ENCODE measurements around the gene CLTA. TPM values are rescaled to one million over a fixed set of nuclear protein-coding genes. Genes with fewer than 3 reads are reported as not detected.

CLTA gene
- polyA plus RNA-seq, 1 donor from 2014 or later: 420 TPM

DNA sequence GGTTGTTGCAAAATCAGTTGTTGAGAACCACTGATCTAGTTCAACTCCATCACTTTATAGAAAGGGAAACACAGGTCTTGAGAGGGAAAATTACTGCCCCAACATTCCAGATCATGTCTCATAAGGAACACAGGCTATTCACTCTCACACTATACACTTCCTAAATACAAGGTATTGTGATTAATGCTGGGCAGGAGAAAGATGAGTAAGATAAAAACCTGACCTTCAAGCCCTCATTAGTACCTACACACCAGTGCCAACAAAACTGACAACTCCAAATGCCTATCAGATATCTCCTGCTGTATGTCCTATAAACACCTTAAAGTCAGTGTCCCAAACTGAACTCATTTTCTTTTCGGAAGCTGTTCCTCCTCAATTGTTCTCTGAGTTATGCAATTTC is 59.4 kb downstream of the CLTA start:
- H3F3A ChIP-seq (ENCODE audit: insufficient read depth, low read length, poor library complexity, severe bottlenecking): no peaks in the 10 kb centered on the region
- no peak overlapping the region for H3K4me2 ChIP-seq (ENCODE audit: low read length)
- no peak for TF ChIP-seq SMC3 (conservative IDR thresholded peaks at IDR 0.05; ENCODE audit: poor library complexity)
- no peak for TF ChIP-seq RAD21 (conservative IDR thresholded peaks at IDR 0.05)
- no peak for TF ChIP-seq TAF1 (IDR thresholded peaks at IDR 0.05; ENCODE audit: low read depth)
- TF ChIP-seq MXI1 (conservative IDR thresholded peaks at IDR 0.05; ENCODE audit: poor library complexity, severe bottlenecking): no peak
- TF ChIP-seq CTCF (IDR thresholded peaks at IDR 0.05; ENCODE audit: poor library complexity, severe bottlenecking): no peak
- no peak for TF ChIP-seq EZH2 (IDR thresholded peaks at IDR 0.05; ENCODE audit: borderline replicate concordance, insufficient read depth, low read length, poor library complexity, severe bottlenecking)
- no peak for TF ChIP-seq REST (IDR thresholded peaks at IDR 0.05; ENCODE audit: borderline replicate concordance)
- TF ChIP-seq POLR2AphosphoS5 (IDR thresholded peaks at IDR 0.05): no peak
- TF ChIP-seq EP300 (conservative IDR thresholded peaks at IDR 0.05; ENCODE audit: poor library complexity, severe bottlenecking): no peak
- H3K4me3 ChIP-seq (ENCODE audit: low read length): no peak overlapping the region
- H2AFZ ChIP-seq (ENCODE audit: low read depth, low read length): no peak overlapping the region
- no peak overlapping the region for H3K27ac ChIP-seq (ENCODE audit: low read length)
- no peaks in the 10 kb centered on the region for H3K9me2 ChIP-seq (ENCODE audit: insufficient read depth, low read length)
- H3K9ac ChIP-seq (ENCODE audit: low read length): no peak overlapping the region
- H3K36me3 ChIP-seq (ENCODE audit: insufficient read depth, low read length): no peaks in the 10 kb centered on the region
- H3K79me2 ChIP-seq (replicated peaks; ENCODE audit: insufficient read depth, low read length): peaks cover 11% of the 10 kb centered on the region
- no peaks in the 10 kb centered on the region for H4K20me1 ChIP-seq (ENCODE audit: insufficient read depth)
- H3K27me3 ChIP-seq (ENCODE audit: insufficient read depth, low read depth, low read length): no peaks in the 10 kb centered on the region
- no peaks in the 10 kb centered on the region for H3K9me3 ChIP-seq (ENCODE audit: low read length)

GRCh38 chr9:36251428-36251827 is 60.7 kb downstream of the CLTA start:
- H3K9me3 ChIP-seq (ENCODE audit: low read length): no peaks in the 10 kb centered on the region
- H3K36me3 ChIP-seq (ENCODE audit: insufficient read depth, low read length): no peaks in the 10 kb centered on the region
- H3K27me3 ChIP-seq (ENCODE audit: insufficient read depth, low read depth, low read length): no peaks in the 10 kb centered on the region
- no peak for TF ChIP-seq EP300 (conservative IDR thresholded peaks at IDR 0.05; ENCODE audit: poor library complexity, severe bottlenecking)
- no peak for TF ChIP-seq SMC3 (conservative IDR thresholded peaks at IDR 0.05; ENCODE audit: poor library complexity)
- no peak for TF ChIP-seq CTCF (IDR thresholded peaks at IDR 0.05; ENCODE audit: poor library complexity, severe bottlenecking)
- no peak for TF ChIP-seq EZH2 (IDR thresholded peaks at IDR 0.05; ENCODE audit: borderline replicate concordance, insufficient read depth, low read length, poor library complexity, severe bottlenecking)
- TF ChIP-seq TAF1 (IDR thresholded peaks at IDR 0.05; ENCODE audit: low read depth): no peak
- no peak for TF ChIP-seq RAD21 (conservative IDR thresholded peaks at IDR 0.05)
- TF ChIP-seq POLR2AphosphoS5 (IDR thresholded peaks at IDR 0.05): no peak
- TF ChIP-seq REST (IDR thresholded peaks at IDR 0.05; ENCODE audit: borderline replicate concordance): no peak
- TF ChIP-seq MXI1 (conservative IDR thresholded peaks at IDR 0.05; ENCODE audit: poor library complexity, severe bottlenecking): no peak
- H3F3A ChIP-seq (ENCODE audit: insufficient read depth, low read length, poor library complexity, severe bottlenecking): no peaks in the 10 kb centered on the region
- no peak overlapping the region for H3K9ac ChIP-seq (ENCODE audit: low read length)
- no peak overlapping the region for H3K27ac ChIP-seq (ENCODE audit: low read length)
- no peak overlapping the region for H3K4me2 ChIP-seq (ENCODE audit: low read length)
- peaks cover 18% of the 10 kb centered on the region for H3K79me2 ChIP-seq (replicated peaks; ENCODE audit: insufficient read depth, low read length)
- H3K9me2 ChIP-seq (ENCODE audit: insufficient read depth, low read length): no peaks in the 10 kb centered on the region
- no peak overlapping the region for H2AFZ ChIP-seq (ENCODE audit: low read depth, low read length)
- no peaks in the 10 kb centered on the region for H4K20me1 ChIP-seq (ENCODE audit: insufficient read depth)
- H3K4me3 ChIP-seq (ENCODE audit: low read length): no peak overlapping the region

Data from neural cell (in vitro differentiated cells).